PFSK-1 (cell line): ENCODE results near the gene RAB11FIP3.

Experiments
- FOXP2 ChIP-seq: optimal IDR thresholded peaks from 2 replicates; pipeline ENCODE3; 2011; ENCODE audit warnings: borderline replicate concordance, control low read depth, inconsistent platforms; ENCODE audit not compliant: insufficient read depth; ENCODE audit errors: extremely low read length, extremely low read depth
- POLR2AphosphoS5 ChIP-seq: IDR thresholded peaks from 2 replicates; pipeline ENCODE4 v1.6.1; 2012; ENCODE audit warnings: low read depth, mild to moderate bottlenecking, control low read depth, low read length, moderate library complexity
- REST ChIP-seq, 2 experiments: IDR thresholded peaks; 2 replicates each; pipeline versions ENCODE4 v1.6.1 to v1.8.0; 2011 to 2012; ENCODE audit warnings: low read depth in 2 of 2, low read length in 2 of 2, control low read depth in 1 of 2, inconsistent platforms in 1 of 2, mild to moderate bottlenecking in 1 of 2, moderate library complexity in 1 of 2; ENCODE audit not compliant: insufficient read depth in 1 of 2
- SIN3A ChIP-seq: IDR thresholded peaks from 2 replicates; pipeline ENCODE4 v1.6.1; 2012; ENCODE audit warnings: mild to moderate bottlenecking, low read length, moderate library complexity, borderline replicate concordance; ENCODE audit not compliant: insufficient read depth
- TAF1 ChIP-seq: IDR thresholded peaks from 2 replicates; pipeline ENCODE4 v1.6.1; 2012; ENCODE audit warnings: low read length, control low read depth, borderline replicate concordance; ENCODE audit not compliant: insufficient read depth

RAB11FIP3 gene

GRCh38 chr16:468068-468821 lies 42.8 kb downstream of the RAB11FIP3 start:
- TF ChIP-seq FOXP2 (no peak), SIN3A (no peak), REST (IDR thresholded peaks at IDR 0.05; ENCODE audit: insufficient read depth in 1 of 2, low read depth in 2 of 2, low read length in 2 of 2) (no peak), TAF1 (no peak), POLR2AphosphoS5 (no peak)

GRCh38 chr16:470418-470817 lies 45.0 kb downstream of the RAB11FIP3 start:
- no peak for TF ChIP-seq SIN3A

GRCh38 chr16:471353-472198 lies 46.1 kb downstream of the RAB11FIP3 start:
- no peak for TF ChIP-seq REST (IDR thresholded peaks at IDR 0.05; ENCODE audit: insufficient read depth in 1 of 2, low read depth in 2 of 2, low read length in 2 of 2)
- no peak for TF ChIP-seq TAF1
- no peak for TF ChIP-seq POLR2AphosphoS5
- TF ChIP-seq SIN3A = no peak
- no peak for TF ChIP-seq FOXP2

- TF ChIP-seq TAF1 (no peak), POLR2AphosphoS5 (no peak)
Measured at GRCh38 chr16:472199-472504, 46.7 kb downstream of the RAB11FIP3 start.

- no peak for TF ChIP-seq REST (IDR thresholded peaks at IDR 0.05; ENCODE audit: insufficient read depth in 1 of 2, low read depth in 2 of 2, low read length in 2 of 2)
- no peak for TF ChIP-seq FOXP2
- no peak for TF ChIP-seq SIN3A
- no peak for TF ChIP-seq TAF1
- no peak for TF ChIP-seq POLR2AphosphoS5
Measured at GRCh38 chr16:473046-474043, 47.9 kb downstream of the RAB11FIP3 start.

GRCh38 chr16:474420-475122 lies 49.1 kb downstream of the RAB11FIP3 start:
- TF ChIP-seq TAF1 (no peak), REST (IDR thresholded peaks at IDR 0.05; ENCODE audit: insufficient read depth in 1 of 2, low read depth in 2 of 2, low read length in 2 of 2) (no peak), FOXP2 (no peak), POLR2AphosphoS5 (no peak), SIN3A (no peak)
